Middle frontal gyrus (tissue), 1 donor: Measurements from ENCODE around the gene RPL18.

Source experiments
- DNase-seq: peaks from one replicate; pipeline ENCODE4 v3.0.0-alpha.2; 2015; ENCODE audit warnings: low spot score; ENCODE audit errors: extremely low spot score

RPL18 gene

DNA sequence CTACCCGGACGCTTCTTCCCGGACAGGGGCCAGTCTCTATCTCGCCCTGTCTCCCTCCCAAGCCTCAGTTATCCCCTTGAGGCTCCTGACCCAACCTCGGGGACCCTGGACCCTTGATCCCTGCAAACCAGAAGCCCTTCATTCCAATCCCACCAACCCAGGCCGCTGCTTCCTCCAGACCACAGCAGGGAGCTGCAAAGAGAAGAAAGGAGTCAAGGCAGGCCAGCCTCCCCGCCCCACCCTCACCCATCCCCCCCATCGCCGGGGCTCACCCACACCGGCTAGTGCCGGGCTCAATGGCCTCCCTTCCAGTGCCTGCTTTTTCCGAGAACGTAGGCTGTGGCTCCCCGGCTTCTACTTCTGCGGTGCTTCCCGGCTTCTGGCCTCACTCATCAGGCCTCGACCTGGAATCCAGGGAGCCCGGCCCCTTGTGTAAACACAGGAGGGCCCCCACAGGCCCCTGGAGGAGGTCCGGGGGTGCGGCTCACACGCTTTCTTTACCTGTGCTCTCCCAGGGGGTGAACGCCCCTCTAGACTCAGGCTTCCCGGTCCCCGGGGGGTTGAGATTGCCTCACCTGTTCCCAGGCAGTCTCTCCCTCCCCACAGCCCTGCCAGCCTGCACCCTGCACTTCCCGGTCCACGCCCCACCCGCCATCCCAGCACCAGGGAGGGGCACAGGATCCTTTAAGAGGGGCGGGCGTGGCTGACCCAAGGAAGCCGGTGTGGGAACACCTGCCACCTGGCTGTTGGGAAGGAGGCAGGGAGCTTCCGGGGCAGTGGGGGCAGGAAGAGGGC lies 4.3 kb downstream of the RPL18 start, which contains the start of gene FAM83E:
Gene FAM83E, minus strand, starts transcription at position 641 of the 795 bp plus-strand sequence. CDS start 1,704 bp downstream, outside the sequence.
- DNase-seq = no peak

DNA sequence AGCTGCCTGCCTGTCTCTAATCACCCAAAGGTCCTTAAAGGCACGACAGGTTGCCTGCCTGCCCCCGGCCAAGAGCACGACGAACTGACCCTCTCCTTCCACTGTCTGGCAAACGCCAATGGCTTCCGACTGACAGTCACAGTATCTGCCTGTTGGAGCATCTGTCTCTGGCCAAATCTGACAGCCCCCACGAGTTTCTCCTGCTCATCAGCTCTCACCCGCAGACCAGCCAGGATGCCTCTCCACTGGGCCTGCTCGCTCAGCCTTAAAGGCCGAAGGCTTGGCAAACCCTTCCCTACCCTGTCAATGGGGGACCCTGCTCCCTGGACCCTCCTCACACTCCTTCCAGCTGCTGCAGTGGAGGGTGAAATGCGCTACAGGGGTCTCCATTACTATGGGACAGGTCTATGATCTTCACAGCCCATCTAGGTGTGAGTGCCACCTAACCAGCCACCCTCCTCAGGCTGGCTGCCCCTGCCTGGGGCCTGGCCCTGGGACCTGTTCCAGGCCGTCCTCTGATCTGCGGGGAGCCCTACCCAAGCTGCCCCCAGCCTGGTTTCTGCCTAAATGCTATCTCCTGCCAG lies 5.0 kb downstream of the RPL18 start:
- no peak for DNase-seq

DNA sequence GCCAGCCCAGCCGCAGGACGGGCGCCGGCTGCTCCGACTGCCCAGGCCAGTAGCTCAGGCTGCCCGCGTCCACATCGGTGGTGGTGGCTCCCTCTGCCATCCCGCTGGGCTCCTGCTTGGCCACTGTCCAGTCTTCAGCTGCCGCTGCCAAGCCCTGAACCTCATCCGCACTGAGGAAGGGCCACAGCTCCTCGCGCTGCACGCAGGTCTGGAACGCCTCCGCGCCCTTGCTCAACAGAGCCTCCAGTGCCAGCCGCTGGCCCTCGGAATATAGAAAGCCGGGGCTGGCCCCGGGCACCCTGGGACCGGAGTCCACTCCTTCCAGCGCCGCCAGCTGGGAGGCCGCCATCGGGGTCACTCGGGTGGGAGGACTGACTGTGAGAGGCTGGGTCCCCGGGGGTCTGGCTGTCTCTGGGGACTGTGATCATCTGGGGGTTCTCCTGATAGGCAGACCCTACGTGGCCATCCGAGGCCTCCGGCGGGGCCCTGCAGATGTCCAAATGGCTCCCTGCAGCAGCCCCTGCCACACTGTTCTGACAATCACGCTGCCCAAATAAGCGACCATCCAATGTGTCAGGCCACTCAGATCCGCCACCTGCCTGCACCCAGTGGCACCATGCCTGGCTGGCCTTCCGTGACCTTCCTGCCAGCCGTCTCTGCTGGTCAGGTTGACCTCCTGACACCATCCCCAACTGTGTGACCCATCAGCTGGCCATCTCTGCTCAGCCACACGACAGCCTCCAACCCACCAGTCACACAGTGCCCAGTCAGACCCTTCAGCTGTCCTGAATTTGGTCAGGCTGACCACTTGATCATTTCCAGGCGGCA lies 5.7 kb downstream of the RPL18 start:
- DNase-seq = no peak

DNA sequence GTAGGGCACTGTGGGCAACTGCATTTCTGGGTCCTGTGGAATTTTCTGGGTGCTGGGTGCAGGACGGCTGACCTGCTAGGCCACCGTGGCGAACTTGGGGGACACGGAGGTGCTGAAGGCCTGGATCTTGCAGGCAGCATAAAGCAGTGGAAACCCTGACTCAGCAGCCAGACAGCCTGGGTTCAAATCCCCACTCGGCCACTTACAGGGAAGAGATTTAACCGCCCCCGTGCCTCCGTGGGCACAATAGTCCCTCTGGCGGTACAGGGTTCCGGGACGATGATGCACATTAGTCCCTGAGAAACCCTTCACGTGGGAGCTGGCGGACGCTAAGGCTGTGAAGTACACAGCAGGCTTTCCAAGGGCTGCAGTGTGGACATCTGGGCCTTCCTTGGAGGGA lies 7.1 kb downstream of the RPL18 start:
- no peak for DNase-seq

DNA sequence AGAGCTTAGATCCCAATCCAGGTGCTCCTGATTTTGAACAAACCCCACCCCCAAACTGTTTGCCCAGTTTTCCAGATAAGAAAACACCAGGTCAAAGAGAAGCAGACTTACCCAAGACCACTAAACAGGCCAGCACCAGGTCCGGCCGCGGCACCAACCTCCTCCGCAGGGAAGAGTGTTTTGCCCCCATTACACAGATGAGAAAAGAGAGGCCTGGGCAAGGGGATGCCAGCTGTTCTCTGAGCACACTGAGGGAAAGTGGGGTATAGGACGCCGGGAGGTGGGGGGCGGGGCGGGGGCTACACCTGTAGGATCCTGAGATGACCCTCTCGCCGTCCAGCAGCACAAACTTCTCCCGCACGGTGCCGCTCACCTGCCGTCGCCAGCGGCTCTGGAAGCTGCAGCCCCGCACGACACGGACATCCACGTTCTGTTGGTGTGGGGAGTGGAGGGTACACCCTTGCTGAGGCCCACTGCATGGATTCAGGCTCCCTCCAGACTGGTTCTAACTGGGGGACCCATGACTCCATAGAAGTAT lies 9.3 kb downstream of the RPL18 start:
- no peak for DNase-seq

DNA sequence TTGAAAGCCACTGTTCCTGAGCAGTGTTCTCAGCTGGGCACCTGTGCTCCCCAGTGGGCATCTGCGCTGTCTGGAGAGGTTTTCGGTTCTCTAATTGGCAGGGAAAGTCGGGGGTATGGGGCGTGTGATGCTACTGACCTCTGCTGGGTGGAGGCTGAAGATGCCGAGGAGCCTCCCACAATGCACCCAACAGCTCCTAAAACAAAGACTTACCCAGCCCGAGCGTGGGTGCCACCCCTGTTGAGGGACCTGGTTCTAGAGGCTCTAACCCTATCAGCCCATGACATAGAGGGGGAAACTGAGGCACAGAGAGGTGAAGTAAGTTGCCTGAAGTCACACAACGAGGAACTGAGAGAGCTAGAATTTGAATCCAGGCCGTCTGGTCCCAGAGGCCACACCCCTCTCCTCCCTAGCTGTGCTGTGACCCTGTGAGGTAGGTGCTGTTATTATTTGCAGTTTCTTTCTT lies 10.1 kb downstream of the RPL18 start:
- no peak for DNase-seq

DNA sequence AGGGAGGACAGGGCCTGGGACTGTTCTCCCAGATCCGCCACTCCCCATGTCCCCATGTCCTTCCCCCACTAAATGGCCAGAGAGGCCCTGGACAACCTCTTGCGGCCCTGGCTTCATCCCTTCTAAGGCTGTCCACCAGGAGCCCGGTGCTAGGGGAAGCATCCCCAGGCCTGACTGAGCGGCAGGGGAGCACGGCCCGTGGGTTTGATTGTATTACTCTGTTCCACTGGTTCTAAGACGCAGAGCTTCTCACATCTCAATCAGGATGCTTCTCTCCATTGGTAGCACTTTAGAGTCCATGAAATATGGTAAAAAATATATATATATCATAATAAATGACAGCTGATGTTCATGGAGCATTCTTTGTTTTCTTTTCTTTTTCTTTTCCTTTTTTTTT lies 11.6 kb downstream of the RPL18 start:
- DNase-seq = no peak

DNA sequence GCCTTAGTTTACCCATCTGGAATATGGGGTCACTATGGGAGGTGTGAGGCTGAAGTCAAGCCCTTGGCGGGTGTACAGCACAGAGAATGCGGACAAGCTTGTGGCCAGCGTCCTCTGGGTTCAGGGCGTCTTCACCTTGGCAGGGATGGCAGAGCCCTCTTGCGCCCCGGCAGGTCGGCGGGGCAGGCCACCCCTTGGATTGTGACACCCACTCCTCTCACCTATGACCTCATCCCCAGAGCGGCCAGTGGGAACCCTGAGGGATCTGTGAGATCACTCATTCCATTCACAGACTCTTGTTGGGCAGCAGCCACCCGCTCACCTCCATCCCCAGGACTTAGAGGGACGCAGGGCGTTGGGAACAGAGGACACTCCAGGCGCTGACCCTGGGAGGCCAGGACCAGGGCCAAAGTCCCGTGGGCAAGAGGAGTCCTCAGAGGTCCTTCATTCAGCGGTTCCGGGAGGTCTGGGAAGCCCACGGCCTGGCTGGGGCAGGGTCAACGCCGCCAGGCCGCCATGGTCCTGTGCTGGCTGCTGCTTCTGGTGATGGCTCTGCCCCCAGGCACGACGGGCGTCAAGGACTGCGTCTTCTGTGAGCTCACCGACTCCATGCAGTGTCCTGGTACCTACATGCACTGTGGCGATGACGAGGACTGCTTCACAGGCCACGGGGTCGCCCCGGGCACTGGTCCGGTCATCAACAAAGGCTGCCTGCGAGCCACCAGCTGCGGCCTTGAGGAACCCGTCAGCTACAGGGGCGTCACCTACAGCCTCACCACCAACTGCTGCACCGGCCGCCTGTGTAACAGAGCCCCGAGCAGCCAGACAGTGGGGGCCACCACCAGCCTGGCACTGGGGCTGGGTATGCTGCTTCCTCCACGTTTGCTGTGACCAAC lies 12.3 kb downstream of the RPL18 start, which contains the start of gene SPACA4:
Gene SPACA4, plus strand, starts transcription at position 280 of the 896 bp plus-strand sequence. Its CDS starts 237 bp downstream, at position 517.
- no peak for DNase-seq

DNA sequence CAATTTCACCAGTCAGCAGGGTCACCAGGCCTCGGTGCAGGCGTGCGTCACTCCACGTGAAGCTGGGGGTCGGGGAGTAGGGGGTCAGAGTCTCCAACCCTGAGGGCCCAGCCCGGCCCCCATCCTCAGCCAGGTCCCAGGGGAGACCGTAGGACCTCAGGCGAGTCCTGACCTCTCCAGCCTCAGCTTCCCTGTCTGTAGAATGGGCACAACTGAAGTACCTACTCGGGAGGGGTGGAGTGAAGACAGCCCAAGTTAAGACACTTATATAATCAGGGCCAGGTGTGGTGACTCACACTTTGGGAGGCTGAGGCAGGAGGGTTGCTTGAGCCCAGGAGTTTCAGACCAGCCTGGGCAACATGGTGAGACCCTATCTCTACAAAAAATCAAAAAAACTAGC lies 15.1 kb downstream of the RPL18 start:
- no peak for DNase-seq

DNA sequence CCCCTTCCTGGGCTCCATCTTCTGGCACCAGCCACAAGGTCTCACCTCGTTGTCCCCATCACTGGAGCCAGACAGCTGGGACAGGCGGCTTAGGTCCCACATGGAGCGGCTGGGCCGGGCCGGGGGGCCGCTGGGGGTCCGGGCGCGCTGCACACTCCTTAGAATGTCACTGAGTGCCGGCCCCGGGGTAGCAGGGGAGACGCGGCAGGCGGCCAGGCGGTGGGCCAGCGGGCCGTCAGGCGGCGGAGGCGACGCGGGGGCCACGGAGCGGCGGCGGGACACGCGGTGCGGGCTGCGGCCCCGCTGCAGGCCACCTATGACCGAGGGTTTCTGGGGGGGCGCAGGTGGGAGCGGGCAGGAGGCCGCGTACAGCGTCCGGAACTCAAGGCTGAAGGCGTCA lies 15.5 kb downstream of the RPL18 start:
- DNase-seq = no peak

DNA sequence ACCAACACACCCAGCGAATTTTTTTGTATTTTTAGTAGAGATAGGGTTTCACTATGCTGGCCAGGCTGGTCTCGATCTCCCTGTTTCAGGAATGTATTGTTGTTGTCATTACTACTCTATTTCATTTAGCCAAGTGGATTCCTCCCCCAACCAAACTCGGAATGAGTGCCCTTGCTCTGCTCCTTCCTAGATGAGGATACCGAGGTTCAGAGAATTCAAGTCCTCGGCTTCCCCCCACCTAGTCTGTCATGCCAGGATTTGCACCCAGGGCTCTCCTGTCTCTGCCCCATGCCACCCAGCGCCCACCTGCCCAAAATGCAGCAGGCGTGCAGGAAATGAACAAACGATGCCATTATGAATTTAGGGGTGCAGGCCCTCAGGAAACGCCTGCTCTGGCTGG lies 16.0 kb downstream of the RPL18 start:
- no peak for DNase-seq

DNA sequence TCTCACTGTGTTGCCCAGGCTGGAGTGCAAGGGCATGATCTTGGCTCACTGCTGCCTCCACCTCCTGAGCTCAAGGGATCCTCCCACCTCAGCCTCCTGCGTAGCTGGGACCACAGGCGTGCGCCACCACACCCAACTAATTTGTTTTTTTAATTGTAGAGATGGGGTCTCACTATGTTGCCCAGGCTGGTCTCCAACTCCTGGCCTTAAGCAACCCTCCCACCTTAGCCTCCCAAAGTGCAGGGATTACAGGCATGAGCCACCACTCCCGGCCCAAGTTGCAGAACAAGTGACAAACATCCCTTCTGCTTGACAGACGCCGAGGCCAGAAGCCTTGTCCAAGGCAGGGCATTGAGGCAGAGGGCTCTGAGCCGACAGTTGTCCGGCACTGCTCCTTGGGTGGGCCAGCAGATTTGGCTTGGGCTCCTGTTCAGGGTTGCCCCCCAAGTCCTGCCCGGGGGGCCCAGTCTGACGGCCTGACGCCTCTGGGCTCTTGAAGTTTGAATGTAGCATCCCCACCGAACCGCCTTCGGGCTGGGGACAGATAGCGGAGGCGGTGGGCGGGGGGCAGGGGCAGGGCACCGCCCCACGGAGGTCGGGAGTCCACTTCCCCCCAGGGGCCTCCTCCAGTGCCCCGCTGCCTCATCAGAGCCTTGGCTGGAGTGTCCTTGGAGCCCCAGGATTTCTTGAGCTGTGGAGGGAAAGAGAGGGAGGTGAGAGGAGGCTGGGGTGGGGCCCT lies 18.1 kb downstream of the RPL18 start:
- no peak for DNase-seq

DNA sequence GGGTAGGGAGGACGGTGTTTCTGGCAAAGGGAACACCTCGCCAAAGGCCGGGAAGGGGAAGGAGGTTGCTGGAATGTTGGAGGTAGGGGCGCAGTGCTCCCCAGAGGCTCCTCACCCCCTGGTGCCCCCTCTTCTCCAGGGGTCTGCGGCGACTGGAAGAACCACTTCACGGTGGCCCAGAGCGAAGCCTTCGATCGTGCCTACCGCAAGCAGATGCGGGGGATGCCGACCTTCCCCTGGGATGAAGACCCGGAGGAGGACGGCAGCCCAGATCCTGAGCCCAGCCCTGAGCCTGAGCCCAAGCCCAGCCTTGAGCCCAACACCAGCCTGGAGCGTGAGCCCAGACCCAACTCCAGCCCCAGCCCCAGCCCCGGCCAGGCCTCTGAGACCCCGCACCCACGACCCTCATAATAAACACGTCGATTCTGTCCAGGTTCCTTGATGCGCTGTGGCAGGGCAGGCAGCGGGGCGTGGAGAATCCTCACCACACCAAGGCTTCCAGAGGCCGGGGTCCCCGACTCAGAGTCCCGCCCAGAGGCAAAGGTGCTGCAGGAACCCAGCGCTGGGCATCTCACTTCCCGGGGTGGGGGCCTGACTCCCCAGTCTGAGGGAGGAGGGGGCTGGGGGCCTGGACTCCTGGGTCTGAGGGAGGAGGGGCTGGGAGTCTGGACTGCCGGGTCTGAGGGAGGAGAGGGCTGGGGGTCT lies 19.8 kb downstream of the RPL18 start:
- no peak for DNase-seq

DNA sequence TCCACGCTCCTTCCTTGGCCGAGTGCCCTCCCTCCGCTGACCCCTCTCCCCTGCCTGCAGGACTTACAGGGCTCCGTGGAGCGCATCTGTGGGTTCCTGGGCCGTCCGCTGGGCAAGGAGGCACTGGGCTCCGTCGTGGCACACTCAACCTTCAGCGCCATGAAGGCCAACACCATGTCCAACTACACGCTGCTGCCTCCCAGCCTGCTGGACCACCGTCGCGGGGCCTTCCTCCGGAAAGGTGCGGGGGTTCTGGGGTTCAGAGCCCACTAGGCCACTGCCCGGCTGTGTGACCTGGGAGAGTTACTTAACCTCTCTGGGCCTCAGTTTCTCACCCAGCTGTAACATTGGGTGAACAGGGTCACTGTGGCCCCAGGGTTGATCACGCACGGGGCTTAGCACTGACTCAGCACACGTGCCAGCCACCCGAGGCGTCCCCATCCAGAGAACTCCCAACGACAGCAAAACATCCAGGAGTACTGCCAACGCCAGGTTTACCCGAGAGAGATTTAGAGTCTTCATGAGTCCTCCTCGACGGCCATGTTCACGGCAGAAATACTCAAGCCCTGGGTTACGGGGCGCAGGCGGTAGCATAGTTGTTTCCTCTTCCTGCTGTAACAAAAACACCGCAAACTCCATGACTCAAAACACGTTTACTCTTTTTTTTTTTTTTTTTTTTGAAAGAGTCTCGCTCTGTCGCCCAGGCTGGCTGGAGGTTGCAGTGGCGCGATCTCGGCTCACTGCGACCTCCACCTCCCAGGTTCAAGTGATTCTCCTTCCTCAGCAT lies 22.1 kb downstream of the RPL18 start:
- no peak for DNase-seq

DNA sequence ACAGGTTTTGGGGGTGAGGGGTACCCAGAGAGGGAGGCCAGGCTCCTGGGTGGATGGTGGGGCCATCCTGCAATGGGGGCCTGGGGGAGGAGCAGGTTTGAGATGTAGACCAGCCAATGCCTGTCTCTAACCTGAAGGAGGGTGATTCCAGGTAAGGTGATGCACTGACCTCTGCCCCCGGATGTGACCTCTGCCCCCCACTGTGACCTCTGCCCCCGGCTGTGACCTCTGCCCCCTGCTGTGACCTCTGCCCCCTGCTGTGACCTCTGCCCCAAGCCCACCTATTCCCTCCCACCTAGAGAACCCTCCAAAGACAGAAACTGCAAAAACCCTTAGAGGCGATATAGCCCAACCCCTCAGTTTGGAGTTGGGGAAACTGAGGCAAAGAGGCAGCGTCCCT lies 22.7 kb downstream of the RPL18 start:
- no peak for DNase-seq

DNA sequence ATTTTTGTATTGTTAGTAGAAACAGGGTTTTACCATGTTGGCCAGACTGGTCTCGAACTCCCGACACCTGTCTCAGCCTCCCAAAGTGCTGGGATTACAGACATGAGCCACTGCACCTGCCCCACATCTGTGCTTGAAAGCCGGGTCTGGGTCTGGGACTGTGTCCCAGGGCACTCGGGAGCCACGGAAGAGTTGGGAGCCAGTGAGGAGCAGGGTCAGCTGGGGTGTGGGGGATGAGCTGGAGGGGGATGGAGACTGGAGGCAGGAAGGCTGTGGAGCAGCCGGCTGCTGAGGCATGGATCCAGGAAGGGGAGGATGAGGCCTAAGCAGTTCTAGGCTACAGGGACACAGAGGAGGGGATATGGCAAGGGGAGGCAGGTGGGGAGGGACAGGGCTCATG lies 23.1 kb downstream of the RPL18 start:
- DNase-seq = no peak

DNA sequence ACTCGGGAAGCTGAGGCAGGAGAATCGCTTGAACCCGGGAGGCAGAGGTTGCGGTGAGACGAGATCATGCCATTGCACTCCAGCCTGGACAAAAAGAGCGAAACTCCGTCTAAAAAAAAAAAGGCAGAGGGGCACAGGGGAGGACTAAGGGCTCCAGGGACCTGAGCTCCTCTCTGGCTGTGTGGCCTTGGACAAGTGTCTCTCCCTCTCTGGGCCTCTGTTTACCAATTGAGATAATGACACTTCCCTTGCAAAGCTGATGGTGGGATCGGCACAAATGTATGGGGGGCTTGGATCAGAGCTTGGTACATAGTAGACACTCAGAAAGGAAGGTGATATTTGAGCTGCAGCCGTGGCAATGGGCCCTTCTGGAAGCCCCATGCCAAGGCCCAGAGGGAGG lies 23.8 kb downstream of the RPL18 start:
- no peak for DNase-seq

DNA sequence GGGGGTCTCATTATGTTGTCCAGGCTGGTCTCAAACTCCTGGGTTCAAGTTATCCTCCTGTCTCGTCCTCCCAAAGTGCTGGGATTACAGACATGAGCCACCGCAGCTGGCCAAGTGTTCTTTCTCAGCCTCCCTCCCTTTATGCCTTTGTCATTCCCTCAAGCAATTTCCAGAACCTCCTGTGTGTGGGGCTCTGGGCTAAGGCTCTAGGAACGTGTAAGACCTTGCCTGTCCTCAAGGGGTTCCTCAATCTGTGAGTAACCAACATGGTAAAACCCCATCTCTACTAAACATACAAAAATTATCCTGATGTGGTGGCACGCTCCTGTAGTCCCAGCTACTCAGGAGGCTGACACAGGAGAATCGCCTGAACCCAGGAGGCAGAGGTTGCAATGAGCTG lies 28.0 kb downstream of the RPL18 start:
- no peak for DNase-seq
